ENCODE results near the gene SCN4A.

- TF ChIP-seq, protein P1, sequence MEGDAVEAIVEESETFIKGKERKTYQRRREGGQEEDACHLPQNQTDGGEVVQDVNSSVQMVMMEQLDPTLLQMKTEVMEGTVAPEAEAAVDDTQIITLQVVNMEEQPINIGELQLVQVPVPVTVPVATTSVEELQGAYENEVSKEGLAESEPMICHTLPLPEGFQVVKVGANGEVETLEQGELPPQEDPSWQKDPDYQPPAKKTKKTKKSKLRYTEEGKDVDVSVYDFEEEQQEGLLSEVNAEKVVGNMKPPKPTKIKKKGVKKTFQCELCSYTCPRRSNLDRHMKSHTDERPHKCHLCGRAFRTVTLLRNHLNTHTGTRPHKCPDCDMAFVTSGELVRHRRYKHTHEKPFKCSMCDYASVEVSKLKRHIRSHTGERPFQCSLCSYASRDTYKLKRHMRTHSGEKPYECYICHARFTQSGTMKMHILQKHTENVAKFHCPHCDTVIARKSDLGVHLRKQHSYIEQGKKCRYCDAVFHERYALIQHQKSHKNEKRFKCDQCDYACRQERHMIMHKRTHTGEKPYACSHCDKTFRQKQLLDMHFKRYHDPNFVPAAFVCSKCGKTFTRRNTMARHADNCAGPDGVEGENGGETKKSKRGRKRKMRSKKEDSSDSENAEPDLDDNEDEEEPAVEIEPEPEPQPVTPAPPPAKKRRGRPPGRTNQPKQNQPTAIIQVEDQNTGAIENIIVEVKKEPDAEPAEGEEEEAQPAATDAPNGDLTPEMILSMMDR (IDR thresholded peaks at IDR 0.05): no peak
- no peak for TF ChIP-seq EZH2 (IDR thresholded peaks at IDR 0.05)
- no peak for TF ChIP-seq EZH2phosphoT487 (IDR thresholded peaks at IDR 0.05)
Measured at GRCh38 chr17:63960430-63960829, 12.3 kb downstream of the SCN4A start.

Measured in neural progenitor cell (in vitro differentiated cells).